ENCODE data around the gene MYD88. TPM values are rescaled to one million over a fixed set of nuclear protein-coding genes. Genes with fewer than 3 reads are reported as not detected.
A peak's percentile ranks its signal among the peaks of the same experiment; 100 is the strongest.
"Not testable (repeated sequence)": the region's sequence is repeated elsewhere in the genome, so short reads cannot be mapped to it uniquely, and the experiment has no call there.

Gene MYD88
- total RNA-seq, 1 donor from 2014 or later = 25.0 TPM

DNA sequence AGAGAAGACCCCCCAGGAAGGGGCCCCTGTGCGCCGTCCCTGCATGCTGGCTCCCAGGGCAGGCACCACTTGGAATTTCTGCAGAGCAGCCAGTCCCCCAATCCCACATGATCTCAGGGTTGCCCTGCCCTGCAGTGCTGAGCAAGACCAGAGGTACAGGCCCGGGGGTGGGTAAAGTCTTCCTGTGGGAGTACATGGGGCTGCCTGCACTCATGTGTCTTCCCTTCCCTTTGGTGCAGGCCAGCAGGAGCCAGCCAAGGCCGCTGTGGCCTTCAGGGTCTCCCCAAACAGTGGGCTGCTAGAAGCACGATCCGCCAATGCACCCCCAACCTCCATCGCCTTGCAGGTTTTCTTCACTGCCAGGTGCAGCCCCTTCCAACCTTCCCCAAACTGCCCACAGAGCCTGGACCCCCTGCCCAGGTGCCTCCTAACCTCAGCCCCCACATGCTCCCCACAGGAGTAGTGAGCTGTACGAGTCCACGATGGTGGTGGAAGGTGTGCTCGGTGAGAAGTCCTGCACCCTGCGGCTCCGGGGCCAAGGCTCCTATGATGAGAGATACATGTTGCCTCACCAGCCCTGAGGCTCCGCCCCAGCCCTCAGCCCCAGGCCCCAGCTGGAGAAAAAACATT lies 16.5 kb upstream of the MYD88 start:
- intact Hi-C loops (cut with DNase I) = no loop called here
- DNase-seq (ENCODE audit: low spot score) = peak; percentile 45
- no peak for ATAC-seq

DNA sequence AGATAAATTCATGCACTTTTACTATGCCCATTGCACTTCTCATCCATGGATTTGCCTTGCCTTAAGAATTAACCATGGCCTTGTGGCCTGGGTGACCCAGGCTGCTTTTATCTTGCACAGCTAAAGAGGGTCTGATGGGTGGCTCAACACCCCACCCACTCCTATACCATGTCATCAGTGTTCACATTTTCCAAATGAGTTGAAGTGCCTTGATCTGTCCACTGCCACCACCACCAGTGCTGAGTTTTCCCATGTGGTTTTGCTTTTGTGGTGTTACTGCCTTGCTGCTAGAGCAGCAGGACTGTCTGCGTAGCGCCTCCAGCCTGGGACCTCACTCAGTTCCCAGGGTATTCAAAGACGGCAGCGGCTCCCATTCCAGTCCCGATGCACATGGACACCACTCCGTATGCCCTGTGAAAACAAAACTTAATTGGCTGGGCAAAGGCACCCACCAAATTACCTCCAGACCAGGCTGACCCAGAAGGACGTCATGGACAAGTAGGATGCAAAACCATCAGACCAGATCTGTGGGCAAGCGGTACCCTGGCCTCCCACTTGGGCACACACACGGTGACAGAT lies 15.7 kb upstream of the MYD88 start:
- intact Hi-C loops (cut with DNase I) = no loop called here
- no peak for ATAC-seq
- no peak for DNase-seq (ENCODE audit: low spot score)

DNA sequence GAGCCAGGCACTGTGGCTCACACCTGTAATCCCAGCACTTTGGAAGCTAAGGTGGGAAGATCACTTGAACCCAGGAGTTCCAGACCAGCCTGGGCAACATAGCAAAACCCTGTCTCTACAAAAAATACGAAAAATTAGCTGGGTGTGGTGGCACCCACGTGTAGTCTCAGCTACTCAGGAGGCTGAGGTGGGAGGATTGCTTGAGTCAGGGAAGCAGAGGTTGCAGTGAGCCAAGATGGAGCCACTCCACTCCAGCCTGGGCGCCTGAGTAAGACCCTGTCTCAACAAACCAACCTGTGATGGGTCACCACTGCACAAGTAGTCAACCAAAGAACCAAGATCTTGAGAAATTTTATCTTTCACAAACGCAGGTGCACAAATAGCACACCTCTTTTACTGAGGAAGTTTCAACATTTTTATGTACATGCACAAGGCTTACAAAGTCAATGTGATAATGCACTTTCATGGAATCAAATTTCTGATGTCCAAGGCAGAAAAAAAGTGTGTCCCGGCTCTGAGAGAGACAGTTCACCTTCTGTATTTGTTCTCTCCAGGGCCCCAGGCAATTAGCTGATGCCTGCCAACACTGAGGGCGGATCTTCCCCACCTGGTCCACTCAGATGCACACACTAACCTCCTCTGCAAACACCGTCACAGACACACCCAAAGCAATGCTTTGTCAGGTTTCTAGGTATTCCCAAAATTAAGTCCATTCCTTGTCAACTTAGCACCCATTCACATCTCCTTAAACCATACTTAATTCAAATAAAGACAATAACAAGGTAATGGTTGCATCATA lies 13.9 kb upstream of the MYD88 start:
- ATAC-seq (no peak), DNase-seq (ENCODE audit: low spot score) (no peak)
- intact Hi-C loops (cut with DNase I) = no loop called here

DNA sequence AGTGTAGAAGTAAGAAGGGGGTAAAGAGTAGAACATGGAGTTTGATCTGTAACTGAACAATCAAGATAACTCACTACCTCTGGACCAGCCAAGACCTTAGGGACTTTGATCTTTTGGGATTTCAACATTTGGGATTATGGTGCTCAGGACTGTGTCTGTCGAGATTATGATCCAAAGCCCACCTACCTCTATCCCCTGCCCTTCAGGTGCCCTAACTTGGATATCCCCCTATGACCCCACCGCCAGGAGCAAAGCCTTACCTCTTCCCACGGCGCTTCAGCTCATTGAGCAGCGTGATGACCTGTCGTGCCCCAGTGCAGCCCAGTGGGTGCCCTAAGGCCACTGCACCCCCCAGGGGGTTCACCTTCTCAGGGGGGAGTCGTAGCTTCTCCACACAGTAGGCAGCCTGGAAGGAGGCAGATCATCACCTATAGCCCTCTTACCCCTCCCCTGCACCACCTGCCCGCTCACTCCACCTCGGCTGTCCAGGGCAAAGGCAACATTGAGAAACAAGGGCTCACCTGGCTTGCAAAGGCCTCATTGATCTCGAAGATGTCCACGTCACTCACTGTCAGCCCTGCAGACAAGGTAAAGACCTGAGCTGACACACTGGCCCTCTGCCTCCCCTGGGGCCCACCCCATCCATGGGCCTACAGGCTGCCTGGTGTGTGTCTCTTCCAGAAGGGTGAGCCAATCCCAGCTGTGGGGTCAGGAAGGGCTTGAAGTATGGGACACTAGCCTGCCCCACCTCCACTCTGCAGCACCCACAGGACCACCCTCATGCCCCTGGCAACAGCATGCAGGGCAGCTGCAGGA lies 12.9 kb upstream of the MYD88 start:
- ATAC-seq (no peak), DNase-seq (ENCODE audit: low spot score) (no peak)
- intact Hi-C loops (cut with DNase I) = no loop called here

DNA sequence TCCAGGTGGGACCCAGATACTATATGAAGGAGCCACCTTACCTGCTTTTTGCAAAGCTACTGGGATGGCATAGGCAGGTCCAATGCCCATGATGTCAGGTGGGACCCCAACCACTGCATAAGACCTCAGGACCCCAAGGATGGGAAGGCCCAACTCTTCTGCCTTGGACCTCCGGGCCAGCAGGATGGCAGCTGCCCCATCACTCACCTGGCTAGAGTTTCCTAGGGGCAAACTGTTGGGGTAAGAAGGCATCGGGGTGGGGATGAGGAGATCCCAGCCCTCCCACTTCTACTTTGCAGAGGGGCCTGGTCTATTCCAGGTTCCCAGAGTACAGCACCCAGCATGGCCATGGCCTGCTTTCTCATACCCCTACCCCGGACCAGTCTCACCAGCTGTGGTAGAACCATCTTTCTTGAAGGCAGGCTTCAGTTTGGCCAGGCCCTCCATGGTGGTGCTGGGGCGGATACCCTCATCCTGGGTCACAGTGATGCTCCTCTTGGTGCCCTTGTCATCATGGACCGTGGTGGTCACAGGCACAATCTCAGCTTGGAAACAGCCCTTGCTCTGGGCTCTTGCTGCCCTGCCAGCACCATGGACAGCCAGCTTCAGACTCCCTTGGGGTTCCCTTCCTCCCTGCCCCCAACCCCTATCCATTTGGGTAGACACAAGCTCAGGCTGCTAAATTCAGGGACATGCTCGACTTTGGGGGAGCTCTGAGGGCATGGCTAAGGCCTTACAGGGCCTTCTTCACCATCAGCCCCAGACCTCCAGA lies 12.2 kb upstream of the MYD88 start:
- intact Hi-C loops (cut with DNase I) = no loop called here
- ATAC-seq (no peak), DNase-seq (ENCODE audit: low spot score) (no peak)

DNA sequence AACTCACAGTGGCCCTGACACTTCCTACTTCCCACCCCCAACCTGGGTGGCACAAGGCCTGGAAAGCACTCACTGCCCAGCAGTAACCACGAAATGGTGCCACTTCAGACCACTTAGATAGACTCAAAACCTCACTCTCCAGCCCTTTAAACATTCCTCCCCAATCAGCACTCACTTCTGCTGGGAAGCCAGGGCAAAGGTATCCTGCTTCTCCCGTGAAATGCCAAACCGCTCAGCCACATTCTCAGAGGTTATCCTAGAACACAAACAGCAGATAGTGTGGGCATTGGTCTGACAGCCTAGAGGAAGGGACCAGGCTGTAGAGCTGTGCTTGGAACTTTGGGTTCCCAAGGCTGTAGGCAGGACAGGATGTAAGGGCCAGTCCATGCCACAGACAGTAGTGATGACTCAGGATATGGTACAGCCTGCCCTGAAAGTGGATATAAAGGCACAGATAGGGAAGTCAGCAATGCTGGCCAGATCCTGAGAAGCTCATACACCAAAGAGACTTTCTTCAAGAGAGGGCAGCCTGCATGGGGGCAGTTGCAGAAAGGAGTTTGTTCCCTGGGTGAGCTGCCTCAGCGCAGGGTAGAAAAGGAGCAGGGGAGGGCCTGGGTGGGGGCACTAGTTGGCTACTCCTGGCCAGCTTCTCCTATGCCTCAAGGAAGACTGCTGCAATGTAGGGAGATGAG lies 10.7 kb upstream of the MYD88 start:
- ATAC-seq (no peak), DNase-seq (ENCODE audit: low spot score) (no peak)
- intact Hi-C loops (cut with DNase I) = no loop called here

DNA sequence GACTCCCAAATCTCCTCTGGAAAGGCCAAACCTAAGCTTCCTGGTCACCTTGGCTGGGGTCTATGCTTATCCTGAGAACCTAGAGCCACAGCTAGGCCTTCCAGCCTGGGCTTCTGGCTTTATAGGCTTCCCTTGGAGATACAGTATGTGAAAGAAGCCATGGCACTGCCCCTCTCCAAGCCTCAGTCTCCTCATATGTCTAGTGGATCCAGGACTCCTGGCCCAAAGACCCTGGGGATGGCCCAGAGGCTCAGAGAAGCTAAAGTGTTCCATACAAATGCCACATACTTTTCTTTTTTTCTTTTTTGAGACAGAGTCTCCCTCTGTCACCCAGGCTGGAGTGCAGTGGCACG lies 10.2 kb upstream of the MYD88 start:
- intact Hi-C loops (cut with DNase I) = no loop called here
- DNase-seq (ENCODE audit: low spot score) (no peak), ATAC-seq (no peak)

DNA sequence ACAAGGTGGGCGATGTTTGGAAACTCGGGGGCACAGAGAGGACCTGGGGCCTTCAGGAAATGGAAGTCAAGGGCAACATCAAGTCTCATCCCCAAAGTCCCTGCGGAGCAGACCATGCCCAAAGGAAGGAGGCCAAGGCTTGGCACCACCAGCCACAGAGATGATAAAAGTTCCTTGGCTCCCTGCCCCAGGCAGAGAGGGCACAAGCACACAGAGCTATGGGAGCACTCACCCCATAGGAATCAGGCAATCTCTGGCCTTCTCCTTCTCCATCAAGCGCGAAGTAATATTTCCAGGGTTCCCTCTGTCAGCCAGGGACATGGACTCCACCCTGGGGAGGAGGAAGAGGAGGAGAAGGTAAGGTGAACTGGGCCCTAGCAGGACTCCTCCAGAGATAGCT lies 9.4 kb upstream of the MYD88 start:
- DNase-seq (ENCODE audit: low spot score) = peak; percentile 47
- ATAC-seq = no peak
- intact Hi-C loops (cut with DNase I) = no loop called here

DNA sequence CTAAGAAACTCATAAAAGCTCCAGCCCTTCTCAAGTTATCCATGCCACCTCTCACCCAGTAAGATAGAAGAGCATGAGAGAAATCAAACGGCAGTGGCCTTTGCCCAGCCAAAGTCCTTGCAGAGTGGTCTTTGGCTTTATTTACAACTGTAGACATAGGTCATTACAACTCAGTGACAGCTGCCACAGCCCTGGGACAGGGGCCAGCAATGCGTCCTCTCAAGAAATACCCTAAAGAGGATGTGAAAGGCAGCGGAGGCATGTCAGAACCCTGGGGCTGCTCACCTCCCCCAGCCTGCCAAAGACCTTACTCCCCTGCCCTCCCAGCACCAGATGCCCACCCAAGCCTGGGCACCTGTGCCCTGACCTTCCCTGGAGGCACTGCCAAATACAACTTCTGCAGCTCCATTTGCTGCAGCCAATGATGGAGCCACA lies 7.8 kb upstream of the MYD88 start:
- ATAC-seq = no peak
- intact Hi-C loops (cut with DNase I) = loop anchor here (10.0 kb wide), 1 partner anchor 276 kb away; no protein-coding TSS in a partner anchor
- DNase-seq (ENCODE audit: low spot score) = no peak

DNA sequence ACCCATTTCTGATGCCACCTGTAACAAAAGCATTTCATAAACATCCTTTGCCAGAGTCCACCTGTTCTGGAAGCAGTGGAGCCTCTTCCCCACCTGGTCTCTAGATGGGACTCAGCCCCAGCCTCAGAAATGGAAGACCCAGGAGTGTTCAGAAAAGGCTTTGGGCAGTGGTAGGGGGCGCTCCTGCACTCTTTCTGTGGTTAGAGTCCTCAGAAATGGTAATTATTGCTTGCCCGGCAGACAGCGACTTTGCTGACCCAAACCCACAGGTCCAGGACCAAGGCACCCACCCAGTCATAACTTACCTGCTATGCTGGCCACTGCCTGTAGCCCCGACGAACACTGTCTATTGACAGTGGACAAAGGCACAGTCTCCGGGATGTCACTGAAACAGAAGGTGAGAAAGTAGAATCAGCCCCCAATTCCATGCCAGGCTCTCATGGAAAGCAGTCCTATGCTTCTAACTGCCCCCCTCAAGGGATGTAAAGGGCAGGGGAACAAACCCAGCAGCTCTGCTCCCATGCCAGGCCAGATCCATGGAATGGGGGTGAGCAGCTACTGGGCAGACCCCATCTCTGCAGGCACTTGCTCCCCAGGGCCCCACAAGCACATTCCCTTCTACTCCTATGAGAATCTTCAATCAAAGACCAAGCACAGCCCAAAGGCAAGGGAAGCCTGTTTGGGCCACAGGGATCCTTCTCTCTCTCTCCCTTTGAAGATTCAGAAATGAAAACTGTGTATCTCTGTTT lies 6.7 kb upstream of the MYD88 start:
- no peak for ATAC-seq
- DNase-seq (ENCODE audit: low spot score) = no peak
- intact Hi-C loops (cut with DNase I) = loop anchor here (10.0 kb wide), 1 partner anchor 277 kb away; no protein-coding TSS in a partner anchor

DNA sequence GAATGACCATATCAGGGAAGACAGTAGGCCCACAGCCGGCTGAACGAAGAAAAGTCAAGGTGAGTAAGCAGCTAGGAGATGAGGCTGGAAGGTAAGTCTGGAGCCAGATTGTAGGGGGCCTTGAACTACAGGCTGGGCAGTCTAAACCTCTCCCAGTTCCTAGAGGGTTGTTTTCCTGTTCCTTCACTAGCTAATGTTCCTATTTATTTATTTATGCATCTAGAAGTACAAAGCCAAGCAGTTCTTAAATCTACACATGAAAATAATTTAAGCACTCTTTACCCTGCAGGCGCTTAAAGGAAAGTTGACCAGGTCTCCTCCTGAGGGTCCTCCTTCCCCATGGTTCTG lies 5.3 kb upstream of the MYD88 start:
- no peak for DNase-seq (ENCODE audit: low spot score)
- no peak for ATAC-seq
- intact Hi-C loops (cut with DNase I) = loop anchor here (10.0 kb wide), 1 partner anchor 278 kb away; no protein-coding TSS in a partner anchor

DNA sequence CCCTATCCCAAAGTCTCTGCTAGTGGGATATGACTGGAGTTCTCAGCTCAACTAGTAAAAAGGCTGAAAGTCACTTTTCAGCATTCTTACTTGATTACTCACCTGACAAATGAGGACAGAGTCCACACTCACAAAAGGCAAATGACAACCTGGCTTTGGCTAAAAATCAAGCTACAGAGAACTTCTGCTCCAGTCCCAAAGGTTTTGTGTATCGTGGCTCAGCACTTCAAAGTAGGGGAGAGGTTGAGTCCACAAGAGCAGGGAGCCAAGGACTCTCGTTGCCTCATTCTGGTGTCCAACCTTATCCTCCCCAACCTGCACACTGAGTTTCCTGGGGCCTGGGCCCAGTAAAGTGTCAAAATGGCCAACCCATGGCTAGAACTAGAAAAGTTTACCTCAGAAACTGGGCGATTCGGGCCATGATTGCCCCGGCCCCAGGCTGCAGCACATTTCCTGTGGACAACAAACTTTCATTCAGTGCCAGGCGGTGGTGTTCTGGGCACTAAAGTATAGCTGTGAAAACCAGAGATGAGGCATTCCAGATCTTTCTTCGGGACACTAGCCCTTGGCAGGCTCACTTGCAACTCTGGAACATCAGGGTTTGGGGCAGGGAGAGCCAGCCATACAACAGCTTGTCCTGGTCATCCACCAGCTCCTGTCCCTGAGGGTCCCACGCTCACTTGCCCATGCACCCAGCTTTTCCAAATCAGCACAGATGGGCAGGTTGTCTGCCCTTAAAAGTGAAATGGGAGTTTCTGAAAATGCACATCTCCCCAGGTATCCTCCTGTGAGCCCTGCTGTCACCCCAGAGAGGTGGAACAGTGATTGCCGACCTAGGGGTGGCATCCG lies 4.7 kb upstream of the MYD88 start:
- intact Hi-C loops (cut with DNase I) = loop anchor here (10.0 kb wide), 1 partner anchor 279 kb away; no protein-coding TSS in a partner anchor
- ATAC-seq (no peak), DNase-seq (ENCODE audit: low spot score) (no peak)

DNA sequence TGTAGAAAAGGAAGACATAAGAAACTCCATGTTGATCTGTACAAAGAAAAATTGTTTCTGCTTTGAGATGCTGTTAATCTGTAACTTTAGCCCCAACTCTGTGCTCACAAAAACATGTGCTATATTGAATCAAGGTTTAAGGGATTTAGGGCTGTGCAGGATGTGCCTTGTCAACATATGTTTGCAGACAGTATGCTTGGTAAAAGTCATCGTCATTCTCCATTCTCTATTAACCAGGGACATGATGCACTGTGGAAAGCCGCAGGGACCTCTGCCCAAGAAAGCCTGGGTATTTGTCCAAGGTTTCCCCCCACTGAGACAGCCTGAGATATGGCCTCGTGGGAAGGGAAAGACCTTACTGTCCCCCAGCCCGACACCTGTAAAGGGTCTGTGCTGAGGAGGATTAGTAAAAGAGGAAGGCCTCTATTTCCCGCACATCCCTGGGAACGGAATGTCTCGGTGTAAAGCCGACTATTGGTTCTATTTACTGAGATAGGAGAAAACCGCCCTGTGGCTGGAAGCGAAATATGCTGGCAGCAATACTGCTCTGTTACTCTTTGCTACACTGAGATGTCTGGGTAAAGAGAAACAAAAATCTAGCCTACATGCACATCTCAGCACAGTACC lies 3.8 kb upstream of the MYD88 start:
- DNase-seq (ENCODE audit: low spot score); ATAC-seq: not testable (repeated sequence)
- intact Hi-C loops (cut with DNase I) = loop anchor here (10.0 kb wide), 1 partner anchor 280 kb away; no protein-coding TSS in a partner anchor

DNA sequence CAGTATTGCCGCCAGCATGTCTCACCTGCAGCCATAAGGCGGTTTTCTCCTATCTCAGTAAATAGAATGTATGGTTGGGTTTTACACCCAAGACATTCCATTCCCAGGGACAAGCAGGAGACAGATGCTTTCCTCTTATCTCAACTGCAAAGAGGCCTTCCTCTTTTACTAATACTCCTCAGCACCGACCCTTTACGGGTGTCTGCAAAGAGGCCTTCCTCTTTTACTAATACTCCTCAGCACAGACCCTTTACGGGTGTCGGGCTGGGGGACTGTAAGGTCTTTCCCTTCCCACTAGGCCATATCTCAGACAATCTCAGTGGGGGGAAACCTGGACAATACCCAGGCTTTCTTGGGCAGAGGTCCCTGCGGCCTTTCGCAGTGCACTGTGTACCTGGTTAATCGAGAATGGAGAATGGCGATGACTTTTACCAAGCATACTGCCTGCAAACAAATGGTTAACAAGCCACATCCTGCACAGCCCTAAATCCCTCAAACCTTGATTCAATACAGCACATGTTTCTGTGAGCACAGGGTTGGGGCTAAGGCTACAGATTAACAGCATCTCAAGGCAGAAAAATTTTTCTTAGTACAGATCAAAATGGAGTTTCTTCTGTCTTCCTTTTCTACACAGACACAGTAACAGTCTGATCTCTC lies 2.7 kb upstream of the MYD88 start:
- DNase-seq (ENCODE audit: low spot score) = not testable (repeated sequence)

DNA sequence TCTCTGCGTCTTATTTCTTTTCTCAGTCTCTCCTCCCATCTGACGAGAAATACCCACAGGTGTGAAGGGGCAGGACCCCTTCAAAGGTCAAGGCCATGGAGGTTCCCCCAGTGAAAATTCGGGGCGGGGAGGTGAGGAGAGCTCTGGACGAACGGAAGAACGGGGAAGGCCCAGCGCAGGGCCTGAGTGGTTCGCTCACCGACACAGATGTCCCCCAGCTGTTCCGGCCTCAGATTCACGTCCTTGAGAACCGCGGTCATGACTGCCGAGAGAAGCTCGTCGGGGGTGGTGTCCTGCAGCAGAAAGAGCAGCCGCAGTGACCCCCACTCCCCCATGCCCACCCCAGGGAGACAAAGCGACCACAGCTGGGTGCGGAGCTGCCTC lies 2.1 kb upstream of the MYD88 start:
- intact Hi-C loops (cut with DNase I) = loop anchor here (10.0 kb wide), 1 partner anchor 282 kb away; no protein-coding TSS in a partner anchor
- DNase-seq (ENCODE audit: low spot score) = no peak

More for the DNA sequence above, 2.7 kb upstream of the MYD88 start:
- intact Hi-C loops (cut with DNase I) = loop anchor here (10.0 kb wide), 1 partner anchor 281 kb away; no protein-coding TSS in a partner anchor
- ATAC-seq = not testable (repeated sequence)

More for the DNA sequence above, 2.1 kb upstream of the MYD88 start:
- no peak for ATAC-seq
